Jurkat, Clone E6-1 (cell line): ENCODE results near the gene PLVAP.

ENCODE experiments used
- DNase-seq: peaks from one replicate; pipeline ENCODE4 v3.0.0-alpha.2; 2011; ENCODE audit warnings: low read depth, low spot score
- H3K4me3 ChIP-seq: 2 replicates; pipeline ENCODE4 v1.5.1; 2011; ENCODE audit warnings: mild to moderate bottlenecking, low read length, control low read depth, moderate library complexity

The PLVAP gene

GRCh38 chr19:17309198-17309964 is 67.8 kb downstream of the PLVAP start, which contains the start of gene DDA1:
Gene DDA1 (plus strand): TSS chr19:17309563. CDS start chr19:17309655, 92 bp downstream.
- peak; percentile 100 for DNase-seq
- H3K4me3 ChIP-seq: peak within 1 kb of the TSS; percentile 88

- H3K4me3 ChIP-seq: no peak overlapping the region
- DNase-seq: no peak
These were observed 69.2 kb downstream of the PLVAP start for GRCh38 chr19:17307876-17308377.

- DNase-seq: no peak
- H3K4me3 ChIP-seq: peak overlapping the region; percentile 89
These were observed 70.8 kb downstream of the PLVAP start for GRCh38 chr19:17306285-17306714.

DNA sequence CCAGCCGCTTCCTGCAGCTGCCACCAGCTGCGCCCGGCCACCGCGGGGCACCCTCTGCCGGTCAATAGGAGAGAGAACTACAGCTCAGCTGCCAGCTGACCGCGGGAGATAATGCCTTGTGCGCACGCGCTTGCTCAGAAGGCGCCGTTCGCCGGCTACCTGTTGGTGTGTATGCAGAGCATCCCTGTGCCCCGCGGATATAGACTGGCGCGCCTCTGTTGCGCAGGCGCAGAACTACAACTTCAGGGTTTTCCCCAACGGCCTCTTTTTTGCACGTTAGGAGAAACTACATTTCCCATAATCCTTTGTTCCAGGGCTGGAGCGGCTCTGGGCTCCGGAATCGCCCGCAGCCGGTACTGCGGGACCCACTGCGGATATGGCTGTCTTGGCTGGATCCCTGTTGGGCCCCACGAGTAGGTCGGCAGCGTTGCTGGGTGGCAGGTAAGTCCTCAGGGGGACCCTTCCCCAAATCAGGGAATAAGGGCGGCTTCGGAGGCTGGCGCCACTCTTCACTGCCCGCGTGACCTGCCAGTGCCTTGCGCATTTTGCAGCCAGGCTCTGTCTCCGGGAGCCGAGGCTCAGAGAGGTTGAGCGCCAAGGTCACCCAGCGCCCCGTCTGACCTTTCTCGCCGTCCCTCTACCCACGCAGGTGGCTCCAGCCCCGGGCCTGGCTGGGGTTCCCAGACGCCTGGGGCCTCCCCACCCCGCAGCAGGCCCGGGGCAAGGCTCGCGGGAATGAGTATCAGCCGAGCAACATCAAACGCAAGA is 71.4 kb downstream of the PLVAP start, which contains the start of gene MRPL34:
TSS of gene MRPL34 (plus strand) at position 356 of the 768 bp plus-strand sequence. CDS start at position 377, 21 bp downstream.
- peak within 1 kb of the TSS; percentile 89 for H3K4me3 ChIP-seq
- DNase-seq: peak; percentile 99

DNA sequence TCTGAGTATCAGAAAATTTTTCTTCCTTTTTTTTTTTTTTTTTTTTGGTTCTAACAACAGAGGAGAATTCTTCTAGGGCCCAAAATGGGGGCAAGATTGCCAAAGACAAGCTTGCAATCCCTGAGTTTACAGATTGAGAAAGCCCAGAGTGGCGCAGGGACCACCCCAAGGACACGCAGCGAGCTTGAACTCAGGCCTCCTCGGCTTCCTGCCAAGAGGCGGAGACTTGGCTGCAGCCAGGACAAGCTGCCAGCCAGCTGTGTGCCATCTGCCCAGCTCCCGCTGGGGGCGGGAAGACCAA is 72.0 kb downstream of the PLVAP start:
- DNase-seq: no peak
- H3K4me3 ChIP-seq: peak overlapping the region; percentile 89

GRCh38 chr19:17304386-17305215 is 72.5 kb downstream of the PLVAP start:
- DNase-seq: no peak
- H3K4me3 ChIP-seq: peak overlapping the region; percentile 89

DNA sequence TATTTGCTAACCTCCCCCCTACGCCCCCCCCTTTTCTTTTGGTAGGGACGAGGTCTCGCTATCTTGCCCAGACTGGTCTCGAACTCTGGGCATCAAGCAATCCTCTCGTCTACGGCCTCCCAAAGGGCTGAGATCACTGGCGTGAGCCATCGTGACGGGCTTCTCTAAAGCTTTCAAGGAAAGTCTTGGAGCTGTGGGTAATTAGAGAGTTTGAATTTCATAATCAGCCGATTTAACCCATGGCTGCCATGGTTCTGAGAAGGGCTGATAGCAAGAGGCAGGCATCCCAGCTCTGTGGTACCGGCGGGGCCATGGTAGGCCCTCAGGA is 73.2 kb downstream of the PLVAP start:
- no peak overlapping the region; the same call in 1 of the 2 replicates for H3K4me3 ChIP-seq
- no peak for DNase-seq

DNA sequence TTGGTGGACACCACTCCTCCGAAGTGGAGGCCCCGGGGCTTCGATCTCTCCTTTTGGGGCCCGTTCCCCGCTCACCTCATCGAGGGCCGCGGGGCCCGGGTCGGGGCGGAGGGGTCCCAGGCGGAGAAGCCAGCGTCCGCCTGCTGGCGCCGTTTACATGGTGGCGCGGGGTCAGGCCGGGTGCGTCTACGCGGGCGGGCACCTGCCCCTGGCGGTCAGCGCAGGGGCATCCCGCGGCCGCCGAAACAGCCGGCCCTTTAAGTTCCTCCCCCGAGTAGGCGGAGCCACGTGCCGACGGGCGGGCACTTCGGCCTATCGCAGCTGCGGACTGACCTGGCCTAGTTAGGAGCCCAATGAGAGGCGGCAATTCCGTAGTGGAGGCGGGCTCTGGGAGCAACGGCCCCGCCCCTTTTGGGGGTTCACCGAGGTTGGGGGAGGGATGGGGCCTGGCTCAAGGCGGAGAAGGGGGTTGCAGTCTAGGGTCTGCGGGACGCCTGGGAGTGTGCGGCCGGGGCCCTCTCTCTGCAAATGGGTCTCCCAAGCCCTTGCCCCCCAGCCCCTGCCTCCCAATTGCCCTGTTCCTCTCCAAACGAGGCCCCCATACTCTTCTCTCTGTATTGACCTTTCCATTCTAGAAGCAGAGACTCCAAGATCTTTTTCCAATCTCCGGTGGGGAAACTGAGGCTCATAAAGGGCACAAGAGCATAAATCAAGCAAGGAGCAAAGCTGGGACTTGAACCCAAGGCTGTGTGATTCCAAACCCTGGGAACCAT is 73.8 kb downstream of the PLVAP start, which contains the start of gene ABHD8:
TSS of gene ABHD8 (minus strand) at position 259 of the 773 bp plus-strand sequence. CDS start 1,809 bp downstream, outside the sequence.
- H3K4me3 ChIP-seq: peak within 1 kb of the TSS; percentile 62
- peak; percentile 91 for DNase-seq

DNA sequence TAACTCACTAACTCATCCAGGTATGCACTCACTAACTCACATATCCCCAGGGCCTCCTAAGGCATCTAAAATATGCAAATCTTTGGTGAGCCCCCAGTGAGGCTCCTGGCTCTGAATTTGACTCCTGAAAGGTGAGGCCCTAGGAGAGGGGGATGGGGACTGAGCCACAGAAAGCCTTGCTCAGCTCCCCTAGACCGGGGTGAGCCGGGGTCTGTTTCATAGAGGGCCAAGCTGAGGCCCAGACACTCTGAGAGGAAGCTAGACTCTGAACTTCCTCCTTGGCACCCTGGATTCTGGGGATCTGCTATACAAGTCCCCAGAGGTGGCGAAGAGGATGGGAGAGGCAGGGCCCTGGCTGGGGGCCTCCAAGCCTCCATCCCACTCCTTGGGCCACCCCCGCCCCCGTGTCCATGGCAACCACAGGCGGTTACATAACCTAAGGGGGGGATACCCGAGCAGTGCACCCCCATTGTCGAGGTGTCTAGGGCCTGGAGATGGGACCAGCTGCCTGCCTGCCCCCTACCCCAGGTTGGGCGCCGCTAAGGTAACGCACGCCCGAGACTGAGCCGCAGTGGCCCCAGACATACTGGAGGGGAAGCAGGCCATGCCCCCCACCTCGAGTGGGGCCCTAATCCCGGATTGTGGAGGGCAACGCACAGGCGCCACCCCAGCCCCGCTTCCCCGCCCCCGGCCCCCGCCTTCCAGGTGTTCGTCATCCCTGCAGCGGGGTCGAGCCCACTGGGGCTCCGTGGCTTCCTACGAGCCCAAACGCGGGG is 74.6 kb downstream of the PLVAP start:
- DNase-seq: no peak
- peak overlapping the region; percentile 62 for H3K4me3 ChIP-seq
